Activated T-cell treated with anti-CD3 and anti-CD28 coated beads, Interleukin-2, amount 50 U/mL, for 4 hours (primary cell): Measurements from ENCODE around the gene ARHGAP9. TPM values are rescaled to one million over a fixed set of nuclear protein-coding genes. Genes with fewer than 3 reads are reported as not detected.
"Not testable (repeated sequence)": the region's sequence is repeated elsewhere in the genome, so short reads cannot be mapped to it uniquely, and the experiment has no call there.

Source experiments
- ATAC-seq, 2 donors: fragments of 200-7000 bp; cut with Tn5 transposase; one replicate each; pipeline ENCODE4 v1.10.0; 2021
- DNase-seq: peaks from one replicate; pipeline ENCODE4 v3.0.0-alpha.2; 2020
- H3K27me3 Mint-ChIP-seq: one replicate; pipeline ENCODE4 v1.8.0; 2021; ENCODE audit warnings: low read depth, mixed read lengths
- H3K36me3 Mint-ChIP-seq: one replicate; pipeline ENCODE4 v1.8.0; 2022; ENCODE audit warnings: mixed read lengths; ENCODE audit not compliant: insufficient read depth
- H3K4me1 Mint-ChIP-seq: one replicate; pipeline ENCODE4 v1.8.0; 2021; ENCODE audit warnings: low read depth, mixed read lengths
- H3K4me3 Mint-ChIP-seq: one replicate; pipeline ENCODE4 v1.8.0; 2021; ENCODE audit warnings: mild to moderate bottlenecking, moderate library complexity, mixed read lengths
- H3K9me3 Mint-ChIP-seq: one replicate; pipeline ENCODE4 v1.8.0; 2021; ENCODE audit warnings: mixed read lengths
- total RNA-seq, 3 donors: library from RNA; stranded (reverse); gene quantifications; one replicate each; pipeline ENCODE4 v1.2.1, GENCODE V29; 2021

ARHGAP9 gene
- total RNA-seq, 3 donors from 2014 or later, result 54.5 to 64.6 (median 57.7) TPM

GRCh38 chr12:57455374-57456144 is 24.1 kb downstream of the ARHGAP9 start:
- DNase-seq, result no peak
- Mint-ChIP-seq H3K9me3 (no peaks in the 10 kb centered on the region), H3K4me3 (peak overlapping the region; percentile 68), H3K27me3 (peaks cover 10% of the 10 kb centered on the region), H3K36me3 (no peaks in the 10 kb centered on the region), H3K4me1 (peaks cover 20% of the 10 kb centered on the region)
- ATAC-seq, result no peak

GRCh38 chr12:57454566-57455373 is 24.9 kb downstream of the ARHGAP9 start, which contains the start of gene INHBE:
INHBE (plus strand) TSS chr12:57455307; CDS start chr12:57455537, 230 bp downstream.
- no peak for DNase-seq
- ATAC-seq, result no peak
- Mint-ChIP-seq H3K4me1 (peaks cover 16% of the 10 kb centered on the region), H3K4me3 (peak within 1 kb of the TSS; percentile 68), H3K36me3 (no peaks in the 10 kb centered on the region), H3K9me3 (no peaks in the 10 kb centered on the region), H3K27me3 (peaks cover 6% of the 10 kb centered on the region)

GRCh38 chr12:57454213-57454565 is 25.5 kb downstream of the ARHGAP9 start:
- no peak for DNase-seq
- peaks cover 6% of the 10 kb centered on the region for H3K27me3 Mint-ChIP-seq
- no peaks in the 10 kb centered on the region for H3K9me3 Mint-ChIP-seq
- no peak overlapping the region for H3K4me3 Mint-ChIP-seq
- H3K36me3 Mint-ChIP-seq, result no peaks in the 10 kb centered on the region
- ATAC-seq, result no peak
- H3K4me1 Mint-ChIP-seq, result peaks cover 13% of the 10 kb centered on the region

- Mint-ChIP-seq H3K4me3 (no peak overlapping the region), H3K4me1 (peaks cover 7% of the 10 kb centered on the region), H3K9me3 (no peaks in the 10 kb centered on the region), H3K27me3 (peaks cover 6% of the 10 kb centered on the region), H3K36me3 (no peaks in the 10 kb centered on the region)
- no peak for DNase-seq
- ATAC-seq, result peak in 1 of 2 donors; percentile 53
These were observed 26.6 kb downstream of the ARHGAP9 start for GRCh38 chr12:57452937-57453509.

- Mint-ChIP-seq H3K9me3 (no peaks in the 10 kb centered on the region), H3K4me1 (peaks cover 7% of the 10 kb centered on the region), H3K36me3 (no peaks in the 10 kb centered on the region), H3K4me3 (no peak overlapping the region), H3K27me3 (peaks cover 6% of the 10 kb centered on the region)
- ATAC-seq, result peak; percentile 60 to 64
- DNase-seq, result no peak
These were observed 27.3 kb downstream of the ARHGAP9 start for GRCh38 chr12:57452181-57452936.

- H3K4me1 Mint-ChIP-seq, result peaks cover 7% of the 10 kb centered on the region
- H3K27me3 Mint-ChIP-seq, result peaks cover 6% of the 10 kb centered on the region
- H3K9me3 Mint-ChIP-seq, result no peaks in the 10 kb centered on the region
- DNase-seq (no peak), ATAC-seq (no peak)
- H3K4me3 Mint-ChIP-seq, result no peak overlapping the region
- H3K36me3 Mint-ChIP-seq, result no peaks in the 10 kb centered on the region
These were observed 28.4 kb downstream of the ARHGAP9 start for GRCh38 chr12:57451233-57451778.

- Mint-ChIP-seq H3K27me3 (peaks cover 6% of the 10 kb centered on the region), H3K9me3 (no peaks in the 10 kb centered on the region), H3K36me3 (no peaks in the 10 kb centered on the region), H3K4me1 (peaks cover 3% of the 10 kb centered on the region), H3K4me3 (no peak overlapping the region)
- DNase-seq (no peak), ATAC-seq (no peak)
These were observed 29.6 kb downstream of the ARHGAP9 start for GRCh38 chr12:57450057-57450456.

GRCh38 chr12:57449375-57449774 is 30.3 kb downstream of the ARHGAP9 start:
- ATAC-seq (no peak), DNase-seq (no peak)
- Mint-ChIP-seq H3K27me3 (peaks cover 6% of the 10 kb centered on the region), H3K4me3 (no peak overlapping the region), H3K9me3 (no peaks in the 10 kb centered on the region), H3K36me3 (no peaks in the 10 kb centered on the region), H3K4me1 (peaks cover 3% of the 10 kb centered on the region)

GRCh38 chr12:57448669-57449068 is 31.0 kb downstream of the ARHGAP9 start:
- Mint-ChIP-seq H3K4me1 (peaks cover 3% of the 10 kb centered on the region), H3K36me3 (no peaks in the 10 kb centered on the region), H3K27me3 (peaks cover 6% of the 10 kb centered on the region), H3K4me3 (no peak overlapping the region), H3K9me3 (no peaks in the 10 kb centered on the region)
- DNase-seq, result no peak
- no peak for ATAC-seq

- Mint-ChIP-seq H3K4me1 (no peaks in the 10 kb centered on the region), H3K9me3 (peaks cover 5% of the 10 kb centered on the region), H3K36me3 (no peaks in the 10 kb centered on the region), H3K27me3 (no peaks in the 10 kb centered on the region), H3K4me3 (no peak overlapping the region)
- ATAC-seq (no peak), DNase-seq (no peak)
These were observed 33.2 kb downstream of the ARHGAP9 start for GRCh38 chr12:57446292-57446960.

GRCh38 chr12:57444744-57445143 is 34.9 kb downstream of the ARHGAP9 start:
- no peaks in the 10 kb centered on the region for H3K4me1 Mint-ChIP-seq
- no peak overlapping the region for H3K4me3 Mint-ChIP-seq
- H3K36me3 Mint-ChIP-seq, result no peaks in the 10 kb centered on the region
- DNase-seq (no peak), ATAC-seq (no peak)
- peaks cover 5% of the 10 kb centered on the region for H3K9me3 Mint-ChIP-seq
- H3K27me3 Mint-ChIP-seq, result no peaks in the 10 kb centered on the region

GRCh38 chr12:57444337-57444736 is 35.3 kb downstream of the ARHGAP9 start:
- DNase-seq, H3K4me1 Mint-ChIP-seq, H3K36me3 Mint-ChIP-seq, H3K27me3 Mint-ChIP-seq, H3K4me3 Mint-ChIP-seq, H3K9me3 Mint-ChIP-seq, ATAC-seq: not testable (repeated sequence)

- H3K36me3 Mint-ChIP-seq, result no peaks in the 10 kb centered on the region
- no peaks in the 10 kb centered on the region for H3K27me3 Mint-ChIP-seq
- DNase-seq (no peak), ATAC-seq (no peak)
- H3K9me3 Mint-ChIP-seq, result peaks cover 5% of the 10 kb centered on the region
- H3K4me1 Mint-ChIP-seq, result no peaks in the 10 kb centered on the region
- no peak overlapping the region for H3K4me3 Mint-ChIP-seq
These were observed 37.7 kb downstream of the ARHGAP9 start for GRCh38 chr12:57441846-57442427.
